HL-60 (cell line): ENCODE results near the gene DPP10.
"Not testable (repeated sequence)": the region's sequence is repeated elsewhere in the genome, so short reads cannot be mapped to it uniquely, and the experiment has no call there.

ENCODE experiments used
- CTCF ChIP-seq: IDR thresholded peaks from one replicate; pipeline ENCODE4 v1.5.1; 2011; ENCODE audit warnings: low read length, control low read depth, inconsistent platforms; ENCODE audit not compliant: insufficient read depth
- GABPA ChIP-seq: IDR thresholded peaks from 2 replicates; pipeline ENCODE4 v1.6.1; 2012; ENCODE audit warnings: low read depth
- POLR2AphosphoS5 ChIP-seq: IDR thresholded peaks from 2 replicates; pipeline ENCODE4 v1.6.1; 2012; ENCODE audit warnings: low read depth
- REST ChIP-seq: IDR thresholded peaks from 2 replicates; pipeline ENCODE4 v1.6.1; 2012; ENCODE audit warnings: low read depth; ENCODE audit not compliant: insufficient replicate concordance
- SPI1 ChIP-seq: IDR thresholded peaks from 2 replicates; pipeline ENCODE4 v1.6.1; 2012; ENCODE audit warnings: low read depth, mild to moderate bottlenecking, borderline replicate concordance

- not testable (repeated sequence) for TF ChIP-seq CTCF, GABPA, POLR2AphosphoS5, SPI1, REST
Observed at GRCh38 chr2:114748175-114748574, 305.7 kb downstream of the DPP10 start.
